Lower lobe of right lung (tissue), 2 donors: ENCODE results near the gene RBMS1. TPM values are rescaled to one million over a fixed set of nuclear protein-coding genes. Genes with fewer than 3 reads are reported as not detected.
"Not testable (repeated sequence)": the region's sequence is repeated elsewhere in the genome, so short reads cannot be mapped to it uniquely, and the experiment has no call there.

Experiments
- ATAC-seq, 2 donors: fragments of 200-7000 bp; cut with Tn5 transposase; one replicate each; pipeline ENCODE4 v1.9.1; 2020 to 2022; ENCODE audit warnings: mild to moderate bottlenecking in 2 of 2, moderate library complexity in 2 of 2
- DNase-seq: peaks from one replicate; pipeline ENCODE4 v3.0.0-alpha.2; 2020
- H3K27ac ChIP-seq: fragments of 200-600 bp; one replicate; pipeline ENCODE4 v1.8.0; 2022
- H3K27me3 ChIP-seq: fragments of 200-600 bp; one replicate; pipeline ENCODE4 v1.8.0; 2022; ENCODE audit warnings: low read depth
- H3K36me3 ChIP-seq: fragments of 200-600 bp; one replicate; pipeline ENCODE4 v1.8.0; 2022; ENCODE audit warnings: mild to moderate bottlenecking
- H3K4me1 ChIP-seq: fragments of 200-600 bp; one replicate; pipeline ENCODE4 v1.8.0; 2022
- H3K4me3 ChIP-seq: fragments of 200-600 bp; one replicate; pipeline ENCODE4 v1.8.0; 2022; ENCODE audit warnings: mild to moderate bottlenecking
- H3K9me3 ChIP-seq: fragments of 200-600 bp; one replicate; pipeline ENCODE4 v1.8.0; 2022
- CTCF ChIP-seq: fragments of 200-600 bp; IDR thresholded peaks from one replicate; pipeline ENCODE4 v1.8.0; 2022; ENCODE audit warnings: antibody characterized with exemption, mild to moderate bottlenecking
- intact Hi-C: fragments of 100-400 bp; cut with DNase I; formaldehyde crosslinking; loops from one replicate; pipeline ENCODE4 v1.11.0; 2022
- total RNA-seq: library from RNA; stranded (reverse); fragmentation: NEBNext Ultra II Directional; extraction: Animal tissue kit (Norgen Biotek cat#: 25700); gene quantifications from one replicate; pipeline ENCODE4 v1.2.1, GENCODE V29; 2021
- donor health status: DM: no; HTN: yes; CAD: no; lungs with severe emphysema.

The RBMS1 gene
- total RNA-seq, 1 donor from 2014 or later: 95.3 TPM

GRCh38 chr2:160492401-160493226, 993 bp downstream of the RBMS1 start:
- Histone ChIP-seq H3K4me3 (peak overlapping the region; percentile 82), H3K36me3 (no peaks in the 10 kb centered on the region), H3K9me3 (no peaks in the 10 kb centered on the region), H3K27ac (peak overlapping the region; percentile 95), H3K27me3 (no peaks in the 10 kb centered on the region), H3K4me1 (peaks cover 41% of the 10 kb centered on the region)
- DNase-seq: peak; percentile 76
- intact Hi-C loops: loop anchor here (10.0 kb wide), 1 partner anchor 158 kb away; no protein-coding TSS in a partner anchor
- no peak for TF ChIP-seq CTCF
- peak; percentile 89 for ATAC-seq

- H3K36me3 ChIP-seq: no peaks in the 10 kb centered on the region
- peaks cover 47% of the 10 kb centered on the region for H3K4me1 ChIP-seq
- no peaks in the 10 kb centered on the region for H3K9me3 ChIP-seq
- intact Hi-C loops: loop anchor here (10.0 kb wide), 1 partner anchor 157 kb away; no protein-coding TSS in a partner anchor
- H3K27ac ChIP-seq: peak overlapping the region; percentile 95
- peak overlapping the region; percentile 82 for H3K4me3 ChIP-seq
- H3K27me3 ChIP-seq: no peaks in the 10 kb centered on the region
- peak in 1 of 2 donors; percentile 31 for ATAC-seq
- TF ChIP-seq CTCF: no peak
- no peak for DNase-seq
Measured at GRCh38 chr2:160491911-160492371, 1.7 kb downstream of the RBMS1 start.

- TF ChIP-seq CTCF: no peak
- Histone ChIP-seq H3K9me3 (no peaks in the 10 kb centered on the region), H3K4me3 (peak overlapping the region; percentile 82), H3K27me3 (no peaks in the 10 kb centered on the region), H3K36me3 (no peaks in the 10 kb centered on the region), H3K27ac (peak overlapping the region; percentile 95), H3K4me1 (peaks cover 56% of the 10 kb centered on the region)
- no peak for ATAC-seq
- intact Hi-C loops: loop anchor here (10.0 kb wide), 1 partner anchor 156 kb away; no protein-coding TSS in a partner anchor
- no peak for DNase-seq
Measured at GRCh38 chr2:160490733-160491685, 2.6 kb downstream of the RBMS1 start.

- TF ChIP-seq CTCF: no peak
- ATAC-seq: no peak
- intact Hi-C loops: no loop called here
- H3K4me3 ChIP-seq: no peak overlapping the region
- no peaks in the 10 kb centered on the region for H3K27me3 ChIP-seq
- H3K4me1 ChIP-seq: peaks cover 51% of the 10 kb centered on the region
- DNase-seq: no peak
- H3K27ac ChIP-seq: no peak overlapping the region
- H3K36me3 ChIP-seq: no peaks in the 10 kb centered on the region
- H3K9me3 ChIP-seq: no peaks in the 10 kb centered on the region
Measured at GRCh38 chr2:160489111-160489510, 4.5 kb downstream of the RBMS1 start.

- H3K27me3 ChIP-seq, H3K36me3 ChIP-seq, intact Hi-C loops, H3K27ac ChIP-seq, H3K4me3 ChIP-seq, H3K9me3 ChIP-seq, ATAC-seq, DNase-seq: not testable (repeated sequence)
- H3K4me1 ChIP-seq: peaks cover 54% of the 10 kb centered on the region
Measured at GRCh38 chr2:160488289-160488688, 5.3 kb downstream of the RBMS1 start.
